Fibroblast of lung (primary cell): Measurements from ENCODE around the gene ZNF385B. TPM values are rescaled to one million over a fixed set of nuclear protein-coding genes. Genes with fewer than 3 reads are reported as not detected.
"Not testable (repeated sequence)": the region's sequence is repeated elsewhere in the genome, so short reads cannot be mapped to it uniquely, and the experiment has no call there.

Source experiments
- DNase-seq, 2 donors: peaks; one replicate each; pipeline versions ENCODE4 v3.0.0 to v3.0.0-alpha.2; 2010; ENCODE audit warnings: low read depth in 2 of 2
- H2AFZ ChIP-seq: 2 replicates; pipeline ENCODE4 v1.5.1; 2012; ENCODE audit warnings: low read length, control low read depth, inconsistent platforms
- H3K27ac ChIP-seq: 2 replicates; pipeline ENCODE4 v1.5.1; 2011; ENCODE audit warnings: low read length, control low read depth; ENCODE audit not compliant: insufficient read depth
- H3K27me3 ChIP-seq: 2 replicates; pipeline ENCODE4 v1.5.1; 2011; ENCODE audit warnings: mild to moderate bottlenecking, low read length; ENCODE audit not compliant: control insufficient read depth, insufficient read depth
- H3K36me3 ChIP-seq: 2 replicates; pipeline ENCODE4 v1.5.1; 2011; ENCODE audit warnings: low read length; ENCODE audit not compliant: control insufficient read depth, insufficient read depth
- H3K4me1 ChIP-seq: 2 replicates; pipeline ENCODE4 v1.5.1; 2011; ENCODE audit warnings: low read length; ENCODE audit not compliant: control insufficient read depth, insufficient read depth; ENCODE audit errors: extremely low read depth
- H3K4me2 ChIP-seq: 2 replicates; pipeline ENCODE4 v1.5.1; 2011; ENCODE audit warnings: low read length, control low read depth; ENCODE audit not compliant: insufficient read depth; ENCODE audit errors: extremely low read depth
- H3K4me3 ChIP-seq, 4 experiments: fragments of 200-600 bp in 1 of 4; sonication (generic) in 1 of 4; replicated peaks in 1 of 4; 2 replicates each; pipeline ENCODE4 v1.5.1; 2011 to 2016; ENCODE audit warnings: low read length in 4 of 4, low read depth in 3 of 4, mild to moderate bottlenecking in 3 of 4, control low read depth in 2 of 4, inconsistent platforms in 1 of 4, mixed read lengths in 1 of 4; ENCODE audit not compliant: insufficient read depth in 1 of 4; ENCODE audit errors: control extremely low read depth in 1 of 4
- H3K79me2 ChIP-seq: 2 replicates; pipeline ENCODE4 v1.5.1; 2012; ENCODE audit warnings: mild to moderate bottlenecking, low read length, inconsistent platforms; ENCODE audit not compliant: control insufficient read depth, insufficient read depth
- H3K9ac ChIP-seq: 2 replicates; pipeline ENCODE4 v1.5.1; 2011; ENCODE audit warnings: mild to moderate bottlenecking, low read length, control low read depth; ENCODE audit not compliant: insufficient read depth
- H3K9me3 ChIP-seq: 2 replicates; pipeline ENCODE4 v1.5.1; 2012; ENCODE audit warnings: low read depth, low read length; ENCODE audit not compliant: control insufficient read depth, insufficient read depth
- H4K20me1 ChIP-seq: 2 replicates; pipeline ENCODE4 v1.5.1; 2011; ENCODE audit warnings: low read length; ENCODE audit not compliant: control insufficient read depth, insufficient read depth; ENCODE audit errors: extremely low read depth
- EZH2 ChIP-seq: IDR thresholded peaks from 2 replicates; pipeline ENCODE4 v1.5.1; 2012; ENCODE audit warnings: low read length, control low read depth, mild to moderate bottlenecking; ENCODE audit errors: missing control alignments
- polyA plus RNA-seq, 2 donors: library from polyadenylated mRNA; depleted of rRNA in 1 of 2; stranded (reverse) in 1 of 2; unstranded in 1 of 2; fragments of >200 nt; gene quantifications; 2 replicates each; pipeline ENCODE4 v1.2.1, GENCODE V29; 2011 to 2012; ENCODE audit warnings: missing spikeins in 1 of 2
- total RNA-seq: library from RNA; depleted of rRNA; stranded (reverse); fragments of >200 nt; gene quantifications from 2 replicates; pipeline ENCODE4 v1.2.1, GENCODE V29; 2014
- TF ChIP-seq, protein P1 (sequence below), 2 donors: IDR thresholded peaks in 1 of 2; conservative IDR thresholded peaks in 1 of 2; 1 replicate in 1 of 2; 2 replicates in 1 of 2; pipeline ENCODE4 v1.5.1; 2011 to 2012; ENCODE audit warnings: low read length in 2 of 2, control low read depth in 1 of 2, inconsistent platforms in 1 of 2, low read depth in 1 of 2, mild to moderate bottlenecking in 1 of 2

ZNF385B gene
- total and polyA plus RNA-seq, 2 donors (not counting 1 experiment from before 2014, with no cell fraction given): 0.06 TPM; not detected in 1

DNA sequence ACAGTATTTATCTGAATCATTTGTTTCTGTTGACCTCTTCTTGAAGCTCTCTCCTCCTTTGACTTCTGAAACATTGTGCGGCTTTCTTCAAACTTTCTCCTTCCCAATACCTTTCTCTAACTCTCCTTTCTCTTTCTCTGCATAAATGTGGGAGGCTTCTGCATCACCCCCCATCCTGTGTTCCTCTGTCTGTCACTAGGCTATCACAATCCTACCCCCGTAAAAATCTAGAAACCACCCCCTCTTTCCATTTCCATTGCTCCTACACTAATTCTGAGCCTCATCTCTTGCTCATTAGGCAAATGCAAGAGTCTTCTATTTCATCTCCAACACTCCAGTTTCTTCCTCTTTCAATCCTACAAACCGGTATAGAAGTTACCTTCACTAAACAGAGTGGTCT lies 32.2 kb upstream of the ZNF385B start:
- Histone ChIP-seq H3K36me3 (no peaks in the 10 kb centered on the region), H3K9ac (no peak overlapping the region), H3K4me3 (no peak overlapping the region), H3K4me2 (no peak overlapping the region), H3K79me2 (no peaks in the 10 kb centered on the region), H3K4me1 (no peaks in the 10 kb centered on the region), H3K27me3 (no peaks in the 10 kb centered on the region), H4K20me1 (no peaks in the 10 kb centered on the region), H2AFZ (no peak overlapping the region), H3K27ac (no peak overlapping the region), H3K9me3 (no peaks in the 10 kb centered on the region)
- TF ChIP-seq, protein P1, sequence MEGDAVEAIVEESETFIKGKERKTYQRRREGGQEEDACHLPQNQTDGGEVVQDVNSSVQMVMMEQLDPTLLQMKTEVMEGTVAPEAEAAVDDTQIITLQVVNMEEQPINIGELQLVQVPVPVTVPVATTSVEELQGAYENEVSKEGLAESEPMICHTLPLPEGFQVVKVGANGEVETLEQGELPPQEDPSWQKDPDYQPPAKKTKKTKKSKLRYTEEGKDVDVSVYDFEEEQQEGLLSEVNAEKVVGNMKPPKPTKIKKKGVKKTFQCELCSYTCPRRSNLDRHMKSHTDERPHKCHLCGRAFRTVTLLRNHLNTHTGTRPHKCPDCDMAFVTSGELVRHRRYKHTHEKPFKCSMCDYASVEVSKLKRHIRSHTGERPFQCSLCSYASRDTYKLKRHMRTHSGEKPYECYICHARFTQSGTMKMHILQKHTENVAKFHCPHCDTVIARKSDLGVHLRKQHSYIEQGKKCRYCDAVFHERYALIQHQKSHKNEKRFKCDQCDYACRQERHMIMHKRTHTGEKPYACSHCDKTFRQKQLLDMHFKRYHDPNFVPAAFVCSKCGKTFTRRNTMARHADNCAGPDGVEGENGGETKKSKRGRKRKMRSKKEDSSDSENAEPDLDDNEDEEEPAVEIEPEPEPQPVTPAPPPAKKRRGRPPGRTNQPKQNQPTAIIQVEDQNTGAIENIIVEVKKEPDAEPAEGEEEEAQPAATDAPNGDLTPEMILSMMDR (conservative IDR thresholded peaks at IDR 0.05 in 1 of 2, IDR thresholded peaks at IDR 0.05 in 1 of 2; ENCODE audit: low read depth in 1 of 2, low read length in 2 of 2): no peak
- no peak for TF ChIP-seq EZH2
- DNase-seq: no peak

GRCh38 chr2:179891237-179891636 lies 29.8 kb upstream of the ZNF385B start:
- TF ChIP-seq EZH2: no peak
- TF ChIP-seq, protein P1 (conservative IDR thresholded peaks at IDR 0.05 in 1 of 2, IDR thresholded peaks at IDR 0.05 in 1 of 2; ENCODE audit: low read depth in 1 of 2, low read length in 2 of 2): no peak

GRCh38 chr2:179890666-179891065 lies 29.3 kb upstream of the ZNF385B start:
- Histone ChIP-seq H3K4me2 (no peak overlapping the region), H3K9me3 (no peaks in the 10 kb centered on the region), H3K36me3 (no peaks in the 10 kb centered on the region), H3K4me3 (no peak overlapping the region), H3K9ac (no peak overlapping the region), H2AFZ (no peak overlapping the region), H3K4me1 (no peaks in the 10 kb centered on the region), H3K27me3 (no peaks in the 10 kb centered on the region), H4K20me1 (no peaks in the 10 kb centered on the region), H3K79me2 (no peaks in the 10 kb centered on the region), H3K27ac (no peak overlapping the region)
- DNase-seq: no peak
- TF ChIP-seq, protein P1 (conservative IDR thresholded peaks at IDR 0.05 in 1 of 2, IDR thresholded peaks at IDR 0.05 in 1 of 2; ENCODE audit: low read depth in 1 of 2, low read length in 2 of 2): no peak
- TF ChIP-seq EZH2: no peak

More at GRCh38 chr2:179891237-179891636, 29.8 kb upstream of the ZNF385B start:
- no peak overlapping the region for H3K27ac ChIP-seq
- no peaks in the 10 kb centered on the region for H3K4me1 ChIP-seq
- DNase-seq: no peak
- H2AFZ ChIP-seq: no peak overlapping the region
- no peaks in the 10 kb centered on the region for H3K9me3 ChIP-seq
- no peak overlapping the region for H3K4me3 ChIP-seq
- no peaks in the 10 kb centered on the region for H3K36me3 ChIP-seq
- H4K20me1 ChIP-seq: no peaks in the 10 kb centered on the region
- H3K9ac ChIP-seq: no peak overlapping the region
- H3K4me2 ChIP-seq: no peak overlapping the region
- H3K27me3 ChIP-seq: no peaks in the 10 kb centered on the region
- no peaks in the 10 kb centered on the region for H3K79me2 ChIP-seq

- not testable (repeated sequence) for H3K4me1 ChIP-seq, H3K27me3 ChIP-seq, H3K9ac ChIP-seq, H3K9me3 ChIP-seq, H4K20me1 ChIP-seq, DNase-seq, H3K27ac ChIP-seq, H2AFZ ChIP-seq, H3K79me2 ChIP-seq, H3K4me2 ChIP-seq, H3K4me3 ChIP-seq, H3K36me3 ChIP-seq
Measured at GRCh38 chr2:179888642-179889041, 27.2 kb upstream of the ZNF385B start.
